HepG2 (cell line): ENCODE measurements around the gene MCEE. TPM values are rescaled to one million over a fixed set of nuclear protein-coding genes. Genes with fewer than 3 reads are reported as not detected.

ENCODE experiments used
- HNRNPK ChIP-seq: fragments of 200-400 bp; formaldehyde crosslinking; IDR thresholded peaks from 2 replicates; pipeline ENCODE4 v1.6.1; 2018; ENCODE audit warnings: low read length, low read depth, moderate library complexity, mild to moderate bottlenecking; ENCODE audit not compliant: poor library complexity, severe bottlenecking
- KDM1A ChIP-seq: IDR thresholded peaks from 2 replicates; pipeline ENCODE4 v1.6.1; 2016; ENCODE audit warnings: missing compliant biosample characterization
- MEIS1 ChIP-seq: sonication (generic); formaldehyde crosslinking; IDR thresholded peaks from 2 replicates; pipeline ENCODE4 v1.9.0; 2021; ENCODE audit warnings: mild to moderate bottlenecking, missing genetic modification reagents, moderate library complexity, borderline replicate concordance
- POGK ChIP-seq: sonication (generic); formaldehyde crosslinking; conservative IDR thresholded peaks from 2 replicates; pipeline ENCODE4 v1.8.0; 2022; ENCODE audit warnings: mild to moderate bottlenecking, moderate library complexity, missing genetic modification reagents
- PRDM10 ChIP-seq: sonication (generic); formaldehyde crosslinking; IDR thresholded peaks from 2 replicates; pipeline ENCODE4 v1.4.0; 2020; ENCODE audit warnings: low read depth, missing genetic modification reagents
- RBFOX2 ChIP-seq: fragments of 200-400 bp; formaldehyde crosslinking; IDR thresholded peaks from 2 replicates; pipeline ENCODE4 v1.6.1; 2017; ENCODE audit warnings: low read depth, mild to moderate bottlenecking, low read length
- SKIL ChIP-seq: sonication (generic); formaldehyde crosslinking; IDR thresholded peaks from 2 replicates; pipeline ENCODE4 v1.8.0; 2022; ENCODE audit warnings: missing genetic modification reagents, mild to moderate bottlenecking, moderate library complexity, borderline replicate concordance
- THAP11 ChIP-seq: IDR thresholded peaks from 2 replicates; pipeline ENCODE4 v1.6.1; 2016; ENCODE audit warnings: missing biosample characterization, missing genetic modification reagents
- ZNF260 ChIP-seq: sonication (generic); formaldehyde crosslinking; IDR thresholded peaks from 2 replicates; pipeline ENCODE4 v1.4.0; 2020; ENCODE audit warnings: missing genetic modification reagents, low read depth, mild to moderate bottlenecking, borderline replicate concordance
- ZNF264 ChIP-seq: sonication (generic); formaldehyde crosslinking; IDR thresholded peaks from 2 replicates; pipeline ENCODE4 v1.4.0; 2020; ENCODE audit warnings: missing genetic modification reagents
- ZNF33B ChIP-seq: sonication (generic); formaldehyde crosslinking; IDR thresholded peaks from 2 replicates; pipeline ENCODE4 v1.5.1; 2020; ENCODE audit warnings: mild to moderate bottlenecking, missing genetic modification reagents
- ZNF503 ChIP-seq: sonication (generic); formaldehyde crosslinking; IDR thresholded peaks from 2 replicates; pipeline ENCODE4 v1.4.0; 2020; ENCODE audit warnings: missing genetic modification reagents
- ZNF510 ChIP-seq: sonication (generic); formaldehyde crosslinking; IDR thresholded peaks from 2 replicates; pipeline ENCODE4 v1.4.0; 2020; ENCODE audit warnings: low read depth, mild to moderate bottlenecking, missing genetic modification reagents
- ZNF558 ChIP-seq: sonication (generic); formaldehyde crosslinking; IDR thresholded peaks from 2 replicates; pipeline ENCODE4 v1.9.0; 2022; ENCODE audit warnings: mild to moderate bottlenecking, missing genetic modification reagents, borderline replicate concordance
- polyA plus RNA-seq, 8 experiments: library from polyadenylated mRNA; depleted of rRNA in 3 of 8; stranded (reverse) in 7 of 8; unstranded in 1 of 8; fragments of >200 nt; fragmentation: Illumina TruSeq in 4 of 8; extraction: Trizol in 4 of 8; gene quantifications; 2 replicates each; pipeline versions ENCODE4 v1.2.1 to v1.2.3, GENCODE V29; 2011 to 2016; ENCODE audit warnings: low read depth in 4 of 8, missing spikeins in 1 of 8, mixed read lengths in 1 of 8; ENCODE audit not compliant: insufficient read depth in 1 of 8
- total RNA-seq, 5 experiments: library from RNA; depleted of rRNA; stranded (reverse); fragments of >200 nt; fragmentation: Illumina TruSeq; extraction: Trizol; gene quantifications; 2 replicates each; pipeline ENCODE4 v1.2.3, GENCODE V29; 2016; ENCODE audit warnings: low read depth in 1 of 5
- TF ChIP-seq, protein P1 (sequence below): sonication (generic); formaldehyde crosslinking; IDR thresholded peaks from 2 replicates; pipeline ENCODE4 v1.4.0; 2020; ENCODE audit warnings: mild to moderate bottlenecking, missing genetic modification reagents
- TF ChIP-seq, protein P2 (sequence below): sonication (generic); formaldehyde crosslinking; IDR thresholded peaks from 2 replicates; pipeline ENCODE4 v1.5.1; 2020; ENCODE audit warnings: mild to moderate bottlenecking, missing genetic modification reagents, borderline replicate concordance

MCEE gene
- total and polyA plus RNA-seq, 2 of the 13 experiments (the other 11 are each of a cell fraction or from before 2014, with no cell fraction given): 32.0 to 66.9 TPM

- TF ChIP-seq PRDM10 (CRISPR knock-in tag) (no peak), ZNF260 (CRISPR knock-in tag) (no peak), RBFOX2 (no peak; the same call in 1 of the 2 replicates), POGK (CRISPR knock-in tag) (0 out of 2 replicates have a peak, but pooled peaks have one; percentile 28), KDM1A (CRISPR knock-in tag) (peak; percentile 41; the same call in 1 of the 2 replicates), SKIL (no peak), MEIS1 (CRISPR knock-in tag) (no peak), THAP11 (CRISPR knock-in tag) (no peak), ZNF503 (CRISPR knock-in tag) (no peak), ZNF264 (CRISPR knock-in tag) (peak; percentile 63; the same call in 1 of the 2 replicates), HNRNPK (no peak), ZNF558 (CRISPR knock-in tag) (no peak), ZNF510 (CRISPR knock-in tag) (no peak), ZNF33B (CRISPR knock-in tag) (no peak)
- TF ChIP-seq, protein P1, sequence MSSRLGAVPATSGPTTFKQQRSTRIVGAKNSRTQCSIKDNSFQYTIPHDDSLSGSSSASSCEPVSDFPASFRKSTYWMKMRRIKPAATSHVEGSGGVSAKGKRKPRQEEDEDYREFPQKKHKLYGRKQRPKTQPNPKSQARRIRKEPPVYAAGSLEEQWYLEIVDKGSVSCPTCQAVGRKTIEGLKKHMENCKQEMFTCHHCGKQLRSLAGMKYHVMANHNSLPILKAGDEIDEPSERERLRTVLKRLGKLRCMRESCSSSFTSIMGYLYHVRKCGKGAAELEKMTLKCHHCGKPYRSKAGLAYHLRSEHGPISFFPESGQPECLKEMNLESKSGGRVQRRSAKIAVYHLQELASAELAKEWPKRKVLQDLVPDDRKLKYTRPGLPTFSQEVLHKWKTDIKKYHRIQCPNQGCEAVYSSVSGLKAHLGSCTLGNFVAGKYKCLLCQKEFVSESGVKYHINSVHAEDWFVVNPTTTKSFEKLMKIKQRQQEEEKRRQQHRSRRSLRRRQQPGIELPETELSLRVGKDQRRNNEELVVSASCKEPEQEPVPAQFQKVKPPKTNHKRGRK (CRISPR knock-in tag): no peak
- TF ChIP-seq, protein P2, sequence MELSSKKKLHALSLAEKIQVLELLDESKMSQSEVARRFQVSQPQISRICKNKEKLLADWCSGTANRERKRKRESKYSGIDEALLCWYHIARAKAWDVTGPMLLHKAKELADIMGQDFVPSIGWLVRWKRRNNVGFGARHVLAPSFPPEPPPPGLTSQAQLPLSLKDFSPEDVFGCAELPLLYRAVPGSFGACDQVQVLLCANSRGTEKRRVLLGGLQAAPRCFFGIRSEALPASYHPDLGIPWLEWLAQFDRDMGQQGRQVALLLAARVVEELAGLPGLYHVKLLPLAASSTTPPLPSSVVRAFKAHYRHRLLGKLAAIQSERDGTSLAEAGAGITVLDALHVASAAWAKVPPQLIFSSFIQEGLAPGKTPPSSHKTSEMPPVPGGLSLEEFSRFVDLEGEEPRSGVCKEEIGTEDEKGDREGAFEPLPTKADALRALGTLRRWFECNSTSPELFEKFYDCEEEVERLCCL (CRISPR knock-in tag): no peak
These were observed 6.1 kb upstream of the MCEE start (continued) for GRCh38 chr2:71136174-71136573.
